Thyroid gland (tissue), 4 donors: ENCODE measurements around the gene ABHD12B.

Source experiments
- CTCF ChIP-seq, 6 experiments: fragments of 200-600 bp in 3 of 6; fragments of 450-650 bp in 3 of 6; sonication (generic) in 3 of 6; IDR thresholded peaks; one replicate each; pipeline ENCODE4 v1.5.1; 2016 to 2019; ENCODE audit warnings: antibody characterized with exemption in 6 of 6, mild to moderate bottlenecking in 2 of 6, inconsistent platforms in 1 of 6, moderate library complexity in 1 of 6
- POLR2A ChIP-seq, 2 donors: fragments of 450-650 bp; IDR thresholded peaks; one replicate each; pipeline ENCODE4 v1.6.1; 2017; ENCODE audit warnings: antibody characterized with exemption in 2 of 2, mild to moderate bottlenecking in 2 of 2, moderate library complexity in 1 of 2

DNA sequence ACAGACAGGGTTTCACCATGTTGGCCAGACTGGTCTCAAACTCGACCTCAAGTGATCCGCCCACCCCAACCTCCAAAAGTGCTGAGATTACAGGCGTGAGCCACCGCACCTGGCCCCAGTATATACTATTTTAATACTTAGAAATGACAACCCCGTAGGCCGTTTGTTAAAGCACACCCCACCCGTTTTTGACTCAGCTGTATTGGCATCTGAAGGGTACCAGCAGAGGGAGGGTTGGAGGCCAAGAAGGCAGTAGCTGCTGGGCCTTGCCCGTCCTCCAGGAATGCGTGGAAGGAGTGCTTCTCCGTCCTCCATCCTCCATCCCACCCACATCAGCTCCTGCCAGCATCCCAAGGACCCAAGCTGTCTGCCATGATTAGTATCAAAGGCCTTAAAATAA lies 34.6 kb upstream of the ABHD12B start:
- TF ChIP-seq POLR2A (IDR thresholded peaks at IDR 0.05) (no peak), CTCF (IDR thresholded peaks at IDR 0.05) (no peak)
